ENCODE measurements around the gene SLC6A4. TPM values are rescaled to one million over a fixed set of nuclear protein-coding genes. Genes with fewer than 3 reads are reported as not detected.
A peak's percentile ranks its signal among the peaks of the same experiment; 100 is the strongest.
"Not testable (repeated sequence)": the region's sequence is repeated elsewhere in the genome, so short reads cannot be mapped to it uniquely, and the experiment has no call there.

SLC6A4 gene
- polyA plus RNA-seq, 1 of the 3 experiments (the other 2 are of a cell fraction): 0.12 TPM

DNA sequence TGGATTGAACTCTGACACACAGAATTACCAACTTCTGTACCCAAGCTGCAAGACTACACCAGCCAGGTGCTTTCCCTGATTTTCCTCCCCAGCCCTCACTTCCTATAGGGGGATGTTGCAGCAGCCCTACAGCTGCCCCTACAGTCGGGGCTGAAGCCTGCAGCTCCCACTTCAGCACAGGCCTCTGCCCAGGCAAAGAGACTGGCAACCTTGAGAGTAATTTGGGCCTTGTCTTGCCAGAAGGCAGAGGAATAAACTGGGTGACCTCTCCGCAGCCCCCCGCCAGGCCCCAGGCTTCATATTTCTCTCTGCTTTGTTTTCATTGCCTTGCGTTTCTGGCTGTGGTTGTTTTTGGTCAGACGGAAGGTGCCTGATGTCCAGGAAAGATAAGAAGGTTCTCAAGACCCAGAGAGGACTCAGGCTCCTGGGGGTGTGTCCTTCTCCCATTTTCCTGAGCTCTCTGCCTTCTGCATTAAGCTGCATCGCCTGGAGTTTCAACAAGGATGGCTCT lies 32.0 kb downstream of the SLC6A4 start:
- H3K27me3 ChIP-seq (ENCODE audit: insufficient read depth): no peaks in the 10 kb centered on the region
- no peaks in the 10 kb centered on the region for H3K79me2 ChIP-seq (ENCODE audit: insufficient read depth)
- DNase-seq: peak; percentile 1
- no peaks in the 10 kb centered on the region for H3K9me3 ChIP-seq
- H3K4me3 ChIP-seq (ENCODE audit: low read depth in 2 of 2, low read length in 1 of 2): no peak overlapping the region
- WGBS (ENCODE audit: low lambda C conversion rate): 93% methylated on average over 6 of the region's 6 CpGs
- peaks cover 0 to 4% of the 10 kb centered on the region in 2 experiments; a peak in 1 of 4 replicates for H3K4me1 ChIP-seq (ENCODE audit: control insufficient read depth in 1 of 2, insufficient read depth in 2 of 2, low read depth in 1 of 2, low read length in 1 of 2)
- H4K20me1 ChIP-seq (ENCODE audit: insufficient read depth): no peaks in the 10 kb centered on the region
- no peaks in the 10 kb centered on the region for H3K36me3 ChIP-seq (replicated peaks in 1 of 2; ENCODE audit: control insufficient read depth in 1 of 2, insufficient read depth in 2 of 2, low read length in 1 of 2)
- no peak overlapping the region for H3K9ac ChIP-seq
- no peak overlapping the region for H3K4me2 ChIP-seq
- no peaks in the 10 kb centered on the region for H3F3A ChIP-seq (replicated peaks; ENCODE audit: insufficient read depth)
- ChIA-PET CTCF (interaction anchor here (1.0 to 4.5 kb wide), 5 partner anchors 22 to 98 kb away, joined by 3 to 13 read pairs (median 3); no protein-coding TSS in a partner anchor), POLR2A (no interaction called here)
- no peak overlapping the region for H3K27ac ChIP-seq (ENCODE audit: low read depth in 2 of 2, low read length in 1 of 2)
- no peak overlapping the region for H2AFZ ChIP-seq (ENCODE audit: low read depth)
- TF ChIP-seq MEF2A (IDR thresholded peaks at IDR 0.05; ENCODE audit: borderline replicate concordance, low read depth) (no peak), ELF1 (IDR thresholded peaks at IDR 0.05) (no peak), SIN3A (IDR thresholded peaks at IDR 0.05; ENCODE audit: borderline replicate concordance, low read depth, low read length) (no peak), EP300 (IDR thresholded peaks at IDR 0.05; ENCODE audit: borderline replicate concordance in 1 of 2, low read depth in 1 of 2, low read length in 1 of 2) (no peak), POLR2AphosphoS5 (IDR thresholded peaks at IDR 0.05; ENCODE audit: low read depth, low read length) (no peak), CHD2 (IDR thresholded peaks at IDR 0.05; ENCODE audit: low read length, partially characterized antibody) (no peak), MXI1 (IDR thresholded peaks at IDR 0.05; ENCODE audit: low read depth, low read length) (no peak), EZH2phosphoT487 (IDR thresholded peaks at IDR 0.05; ENCODE audit: borderline replicate concordance, low read depth) (no peak), TEAD4 (IDR thresholded peaks at IDR 0.05; ENCODE audit: borderline replicate concordance, insufficient read depth) (no peak), RAD21 (IDR thresholded peaks at IDR 0.05; ENCODE audit: low read length) (no peak), YY1 (IDR thresholded peaks at IDR 0.05; ENCODE audit: low read depth) (no peak), GATA2 (CRISPR knock-in tag; IDR thresholded peaks at IDR 0.05) (no peak)
- TF ChIP-seq, protein P1, sequence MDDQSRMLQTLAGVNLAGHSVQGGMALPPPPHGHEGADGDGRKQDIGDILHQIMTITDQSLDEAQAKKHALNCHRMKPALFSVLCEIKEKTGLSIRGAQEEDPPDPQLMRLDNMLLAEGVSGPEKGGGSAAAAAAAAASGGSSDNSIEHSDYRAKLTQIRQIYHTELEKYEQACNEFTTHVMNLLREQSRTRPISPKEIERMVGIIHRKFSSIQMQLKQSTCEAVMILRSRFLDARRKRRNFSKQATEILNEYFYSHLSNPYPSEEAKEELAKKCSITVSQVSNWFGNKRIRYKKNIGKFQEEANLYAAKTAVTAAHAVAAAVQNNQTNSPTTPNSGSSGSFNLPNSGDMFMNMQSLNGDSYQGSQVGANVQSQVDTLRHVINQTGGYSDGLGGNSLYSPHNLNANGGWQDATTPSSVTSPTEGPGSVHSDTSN (IDR thresholded peaks at IDR 0.05): no peak
- TF ChIP-seq, protein P2, sequence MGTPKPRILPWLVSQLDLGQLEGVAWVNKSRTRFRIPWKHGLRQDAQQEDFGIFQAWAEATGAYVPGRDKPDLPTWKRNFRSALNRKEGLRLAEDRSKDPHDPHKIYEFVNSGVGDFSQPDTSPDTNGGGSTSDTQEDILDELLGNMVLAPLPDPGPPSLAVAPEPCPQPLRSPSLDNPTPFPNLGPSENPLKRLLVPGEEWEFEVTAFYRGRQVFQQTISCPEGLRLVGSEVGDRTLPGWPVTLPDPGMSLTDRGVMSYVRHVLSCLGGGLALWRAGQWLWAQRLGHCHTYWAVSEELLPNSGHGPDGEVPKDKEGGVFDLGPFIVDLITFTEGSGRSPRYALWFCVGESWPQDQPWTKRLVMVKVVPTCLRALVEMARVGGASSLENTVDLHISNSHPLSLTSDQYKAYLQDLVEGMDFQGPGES (IDR thresholded peaks at IDR 0.05; ENCODE audit: low read depth, low read length): no peak
- TF ChIP-seq, protein P3, sequence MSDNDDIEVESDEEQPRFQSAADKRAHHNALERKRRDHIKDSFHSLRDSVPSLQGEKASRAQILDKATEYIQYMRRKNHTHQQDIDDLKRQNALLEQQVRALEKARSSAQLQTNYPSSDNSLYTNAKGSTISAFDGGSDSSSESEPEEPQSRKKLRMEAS (IDR thresholded peaks at IDR 0.05; ENCODE audit: low read depth): no peak
- TF ChIP-seq, protein P4, sequence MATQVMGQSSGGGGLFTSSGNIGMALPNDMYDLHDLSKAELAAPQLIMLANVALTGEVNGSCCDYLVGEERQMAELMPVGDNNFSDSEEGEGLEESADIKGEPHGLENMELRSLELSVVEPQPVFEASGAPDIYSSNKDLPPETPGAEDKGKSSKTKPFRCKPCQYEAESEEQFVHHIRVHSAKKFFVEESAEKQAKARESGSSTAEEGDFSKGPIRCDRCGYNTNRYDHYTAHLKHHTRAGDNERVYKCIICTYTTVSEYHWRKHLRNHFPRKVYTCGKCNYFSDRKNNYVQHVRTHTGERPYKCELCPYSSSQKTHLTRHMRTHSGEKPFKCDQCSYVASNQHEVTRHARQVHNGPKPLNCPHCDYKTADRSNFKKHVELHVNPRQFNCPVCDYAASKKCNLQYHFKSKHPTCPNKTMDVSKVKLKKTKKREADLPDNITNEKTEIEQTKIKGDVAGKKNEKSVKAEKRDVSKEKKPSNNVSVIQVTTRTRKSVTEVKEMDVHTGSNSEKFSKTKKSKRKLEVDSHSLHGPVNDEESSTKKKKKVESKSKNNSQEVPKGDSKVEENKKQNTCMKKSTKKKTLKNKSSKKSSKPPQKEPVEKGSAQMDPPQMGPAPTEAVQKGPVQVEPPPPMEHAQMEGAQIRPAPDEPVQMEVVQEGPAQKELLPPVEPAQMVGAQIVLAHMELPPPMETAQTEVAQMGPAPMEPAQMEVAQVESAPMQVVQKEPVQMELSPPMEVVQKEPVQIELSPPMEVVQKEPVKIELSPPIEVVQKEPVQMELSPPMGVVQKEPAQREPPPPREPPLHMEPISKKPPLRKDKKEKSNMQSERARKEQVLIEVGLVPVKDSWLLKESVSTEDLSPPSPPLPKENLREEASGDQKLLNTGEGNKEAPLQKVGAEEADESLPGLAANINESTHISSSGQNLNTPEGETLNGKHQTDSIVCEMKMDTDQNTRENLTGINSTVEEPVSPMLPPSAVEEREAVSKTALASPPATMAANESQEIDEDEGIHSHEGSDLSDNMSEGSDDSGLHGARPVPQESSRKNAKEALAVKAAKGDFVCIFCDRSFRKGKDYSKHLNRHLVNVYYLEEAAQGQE (IDR thresholded peaks at IDR 0.05; ENCODE audit: low read depth, low read length): no peak
- TF ChIP-seq, protein P5, sequence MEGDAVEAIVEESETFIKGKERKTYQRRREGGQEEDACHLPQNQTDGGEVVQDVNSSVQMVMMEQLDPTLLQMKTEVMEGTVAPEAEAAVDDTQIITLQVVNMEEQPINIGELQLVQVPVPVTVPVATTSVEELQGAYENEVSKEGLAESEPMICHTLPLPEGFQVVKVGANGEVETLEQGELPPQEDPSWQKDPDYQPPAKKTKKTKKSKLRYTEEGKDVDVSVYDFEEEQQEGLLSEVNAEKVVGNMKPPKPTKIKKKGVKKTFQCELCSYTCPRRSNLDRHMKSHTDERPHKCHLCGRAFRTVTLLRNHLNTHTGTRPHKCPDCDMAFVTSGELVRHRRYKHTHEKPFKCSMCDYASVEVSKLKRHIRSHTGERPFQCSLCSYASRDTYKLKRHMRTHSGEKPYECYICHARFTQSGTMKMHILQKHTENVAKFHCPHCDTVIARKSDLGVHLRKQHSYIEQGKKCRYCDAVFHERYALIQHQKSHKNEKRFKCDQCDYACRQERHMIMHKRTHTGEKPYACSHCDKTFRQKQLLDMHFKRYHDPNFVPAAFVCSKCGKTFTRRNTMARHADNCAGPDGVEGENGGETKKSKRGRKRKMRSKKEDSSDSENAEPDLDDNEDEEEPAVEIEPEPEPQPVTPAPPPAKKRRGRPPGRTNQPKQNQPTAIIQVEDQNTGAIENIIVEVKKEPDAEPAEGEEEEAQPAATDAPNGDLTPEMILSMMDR (IDR thresholded peaks at IDR 0.05): no peak
- no peaks in the 10 kb centered on the region for H3K9me2 ChIP-seq

DNA sequence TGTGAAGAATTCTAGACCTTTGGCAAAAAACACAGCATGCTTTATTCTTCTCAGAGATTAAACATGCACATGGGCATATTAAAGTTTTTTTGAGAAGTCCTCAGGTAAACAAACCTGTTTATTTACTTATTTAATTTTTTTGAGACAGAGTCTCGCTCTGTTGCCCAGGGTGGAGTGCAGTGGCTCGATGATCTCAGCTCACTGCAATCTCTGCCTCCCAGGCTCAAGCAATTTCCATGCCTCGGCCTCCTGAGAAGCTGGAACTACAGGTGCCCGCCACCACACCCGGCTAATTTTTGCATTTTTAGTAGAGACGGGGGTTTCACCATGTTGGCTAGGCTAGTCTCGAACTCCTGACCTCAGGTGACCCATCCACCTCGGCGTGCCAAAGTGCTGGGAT lies 34.8 kb downstream of the SLC6A4 start:
- H3K4me2 ChIP-seq; H3K79me2 ChIP-seq (ENCODE audit: insufficient read depth); H4K20me1 ChIP-seq (ENCODE audit: insufficient read depth); H3K27me3 ChIP-seq (ENCODE audit: insufficient read depth); H3K36me3 ChIP-seq (replicated peaks in 1 of 2; ENCODE audit: control insufficient read depth in 1 of 2, insufficient read depth in 2 of 2, low read length in 1 of 2); H3K4me1 ChIP-seq (ENCODE audit: control insufficient read depth in 1 of 2, insufficient read depth in 2 of 2, low read depth in 1 of 2, low read length in 1 of 2); DNase-seq; H3K9me2 ChIP-seq; H3K9me3 ChIP-seq; H3F3A ChIP-seq (replicated peaks; ENCODE audit: insufficient read depth); H3K4me3 ChIP-seq (ENCODE audit: low read depth in 2 of 2, low read length in 1 of 2); H3K9ac ChIP-seq; POLR2A ChIA-PET; H2AFZ ChIP-seq (ENCODE audit: low read depth); H3K27ac ChIP-seq (ENCODE audit: low read depth in 2 of 2, low read length in 1 of 2): not testable (repeated sequence)
- CTCF ChIA-PET: interaction anchor here (2.3 kb wide), 1 partner anchor 96 kb away, joined by 8 read pairs; no protein-coding TSS in a partner anchor
- WGBS (ENCODE audit: low lambda C conversion rate): 87% methylated on average over 7 of the region's 9 CpGs
